Naive thymus-derived CD4-positive, alpha-beta T cell (primary cell): Measurements from ENCODE around the gene OTOS. TPM values are rescaled to one million over a fixed set of nuclear protein-coding genes. Genes with fewer than 3 reads are reported as not detected.

Experiments
- ATAC-seq: fragments of 150-1000 bp; cut with Tn5 transposase; 2 replicates; pipeline ENCODE4 v1.10.0; 2021; ENCODE audit warnings: mild to moderate bottlenecking, moderate library complexity
- CTCF ChIA-PET: fragments of 350-600 bp; sonication (Branson Sonifier 250); formaldehyde crosslinking; loops from one replicate; lab custom pipeline; 2021; ENCODE audit warnings: antibody characterized with exemption; lab: Charles Lee
- POLR2A ChIA-PET: fragments of 350-600 bp; sonication (Branson Sonifier 250); formaldehyde crosslinking; loops from one replicate; lab custom pipeline; 2021; ENCODE audit warnings: antibody characterized with exemption, inconsistent platforms; lab: Charles Lee
- DNase-seq, 9 donors: peaks; one replicate each; pipeline versions ENCODE4 v3.0.0 to v3.0.0-alpha.2; 2020 to 2022; ENCODE audit warnings: mixed read lengths in 1 of 9
- H3K27ac ChIP-seq: one replicate; pipeline ENCODE4 v1.7.0; 2013; ENCODE audit warnings: mild to moderate bottlenecking, low read depth, low read length, moderate library complexity
- H3K27me3 ChIP-seq, 2 donors: one replicate each; pipeline ENCODE4 v1.7.0; 2013; ENCODE audit warnings: low read length in 2 of 2, mild to moderate bottlenecking in 2 of 2, moderate library complexity in 2 of 2; ENCODE audit not compliant: control insufficient read depth in 2 of 2, insufficient read depth in 2 of 2
- H3K36me3 ChIP-seq, 3 experiments: 1 replicate in 2 of 3; 2 replicates in 1 of 3; pipeline ENCODE4 v1.7.0; 2013; ENCODE audit warnings: low read length in 3 of 3, mild to moderate bottlenecking in 3 of 3, moderate library complexity in 1 of 3; ENCODE audit not compliant: insufficient read depth in 3 of 3, control insufficient read depth in 2 of 3
- H3K4me1 ChIP-seq, 2 donors: one replicate each; pipeline ENCODE4 v1.7.0; 2013; ENCODE audit warnings: low read length in 2 of 2, mild to moderate bottlenecking in 2 of 2, moderate library complexity in 1 of 2; ENCODE audit not compliant: control insufficient read depth in 2 of 2, insufficient read depth in 2 of 2
- H3K4me3 ChIP-seq: 2 replicates; pipeline ENCODE4 v1.7.0; 2013; ENCODE audit warnings: mild to moderate bottlenecking, low read length
- H3K9me3 ChIP-seq, 3 experiments: 1 replicate in 2 of 3; 2 replicates in 1 of 3; pipeline ENCODE4 v1.7.0; 2013; ENCODE audit warnings: low read length in 3 of 3; ENCODE audit not compliant: control insufficient read depth in 2 of 3
- H3K27ac Mint-ChIP-seq, 9 donors: one replicate each; pipeline ENCODE4 v1.8.0; 2020 to 2022; ENCODE audit warnings: mixed read lengths in 9 of 9, mild to moderate bottlenecking in 8 of 9, moderate library complexity in 5 of 9, inconsistent platforms in 2 of 9
- H3K27me3 Mint-ChIP-seq, 5 donors: one replicate each; pipeline ENCODE4 v1.8.0; 2021 to 2022; ENCODE audit warnings: mixed read lengths in 5 of 5, mild to moderate bottlenecking in 1 of 5
- H3K36me3 Mint-ChIP-seq, 5 donors: one replicate each; pipeline ENCODE4 v1.8.0; 2020 to 2022; ENCODE audit warnings: mixed read lengths in 5 of 5, mild to moderate bottlenecking in 3 of 5, inconsistent platforms in 1 of 5
- H3K4me1 Mint-ChIP-seq, 7 donors: one replicate each; pipeline ENCODE4 v1.8.0; 2020 to 2022; ENCODE audit warnings: mixed read lengths in 7 of 7, mild to moderate bottlenecking in 3 of 7, inconsistent platforms in 1 of 7
- H3K4me3 Mint-ChIP-seq, 10 donors: one replicate each; pipeline ENCODE4 v1.8.0; 2020 to 2022; ENCODE audit warnings: mild to moderate bottlenecking in 10 of 10, mixed read lengths in 10 of 10, moderate library complexity in 6 of 10, inconsistent platforms in 2 of 10
- H3K9me3 Mint-ChIP-seq, 11 donors: one replicate each; pipeline ENCODE4 v1.8.0; 2020 to 2022; ENCODE audit warnings: mixed read lengths in 11 of 11, mild to moderate bottlenecking in 4 of 11, inconsistent platforms in 1 of 11, moderate library complexity in 1 of 11
- intact Hi-C, 2 donors: fragments of 100-400 bp; cut with micrococcal nuclease; formaldehyde crosslinking; loops; one replicate each; pipeline ENCODE4 v1.15.1; 2023
- polyA plus RNA-seq, 2 donors: library from polyadenylated mRNA; unstranded; fragments of 300-500 nt; fragmentation: Illumina TruSeq; gene quantifications; one replicate each; pipeline ENCODE4 v1.2.3, GENCODE V29; 2021
- total RNA-seq, 6 experiments: library from RNA in 5 of 6; stranded (reverse) in 5 of 6; gene quantifications; 1 replicate in 5 of 6; 2 replicates in 1 of 6; pipeline ENCODE4 v1.2.3 and lab custom pipeline; 2021 to 2026

OTOS gene
- total and polyA plus RNA-seq, 7 experiments from 2014 or later, result not detected

- Mint-ChIP-seq H3K36me3 (no peaks in the 10 kb centered on the region), H3K27ac (no peak overlapping the region), H3K4me1 (no peaks in the 10 kb centered on the region), H3K4me3 (no peak overlapping the region), H3K27me3 (peaks cover 0 to 29% (median 0%) of the 10 kb centered on the region in 5 donors), H3K9me3 (peaks cover 0 to 15% (median 0%) of the 10 kb centered on the region in 11 donors)
- POLR2A ChIA-PET, result no interaction called here
- ATAC-seq (no peak), DNase-seq (no peak)
- Histone ChIP-seq H3K9me3 (no peaks in the 10 kb centered on the region), H3K4me3 (no peak overlapping the region), H3K4me1 (no peaks in the 10 kb centered on the region), H3K27me3 (no peaks in the 10 kb centered on the region), H3K36me3 (no peaks in the 10 kb centered on the region), H3K27ac (no peak overlapping the region)
- intact Hi-C loops, result no loop called here
- CTCF ChIA-PET, result no interaction called here
These were observed 23.6 kb upstream of the OTOS start for GRCh38 chr2:240163844-240164574.

- Mint-ChIP-seq H3K9me3 (peaks cover 0 to 15% (median 0%) of the 10 kb centered on the region in 11 donors), H3K27me3 (peaks cover 0 to 29% (median 0%) of the 10 kb centered on the region in 5 donors), H3K27ac (peak overlapping the region in 1 of 9 donors; percentile 64), H3K36me3 (no peaks in the 10 kb centered on the region), H3K4me3 (no peak overlapping the region), H3K4me1 (no peaks in the 10 kb centered on the region)
- ChIA-PET CTCF (no interaction called here), POLR2A (no interaction called here)
- H3K27ac ChIP-seq, result no peak overlapping the region
- ATAC-seq (no peak), DNase-seq (no peak)
- H3K27me3 ChIP-seq, result no peaks in the 10 kb centered on the region
- no peaks in the 10 kb centered on the region for H3K36me3 ChIP-seq
- H3K9me3 ChIP-seq, result no peaks in the 10 kb centered on the region
- no peak overlapping the region for H3K4me3 ChIP-seq
- intact Hi-C loops, result no loop called here
- H3K4me1 ChIP-seq, result no peaks in the 10 kb centered on the region
These were observed 22.7 kb upstream of the OTOS start for GRCh38 chr2:240162939-240163714.

- H3K9me3 Mint-ChIP-seq, result peaks cover 0 to 15% (median 0%) of the 10 kb centered on the region in 11 donors
- no peaks in the 10 kb centered on the region for H3K4me1 ChIP-seq
- POLR2A ChIA-PET, result no interaction called here
- H3K36me3 ChIP-seq, result no peaks in the 10 kb centered on the region
- no peak overlapping the region for H3K27ac ChIP-seq
- no peaks in the 10 kb centered on the region for H3K4me1 Mint-ChIP-seq
- no peak for DNase-seq
- peaks cover 0 to 29% (median 0%) of the 10 kb centered on the region in 5 donors for H3K27me3 Mint-ChIP-seq
- no peaks in the 10 kb centered on the region for H3K9me3 ChIP-seq
- H3K27ac Mint-ChIP-seq, result peak overlapping the region in 1 of 9 donors; percentile 64
- H3K27me3 ChIP-seq, result no peaks in the 10 kb centered on the region
- H3K4me3 ChIP-seq, result no peak overlapping the region
- H3K36me3 Mint-ChIP-seq, result no peaks in the 10 kb centered on the region
- CTCF ChIA-PET, result no interaction called here
- intact Hi-C loops, result no loop called here
- H3K4me3 Mint-ChIP-seq, result no peak overlapping the region
- no peak for ATAC-seq
These were observed 22.1 kb upstream of the OTOS start for GRCh38 chr2:240162531-240162930.

- Mint-ChIP-seq H3K27me3 (peaks cover 0 to 29% (median 0%) of the 10 kb centered on the region in 5 donors), H3K36me3 (no peaks in the 10 kb centered on the region), H3K4me3 (no peak overlapping the region), H3K9me3 (peaks cover 0 to 15% (median 1%) of the 10 kb centered on the region in 11 donors), H3K27ac (no peak overlapping the region), H3K4me1 (no peaks in the 10 kb centered on the region)
- ChIA-PET POLR2A (no interaction called here), CTCF (no interaction called here)
- Histone ChIP-seq H3K27me3 (no peaks in the 10 kb centered on the region), H3K4me1 (no peaks in the 10 kb centered on the region), H3K27ac (no peak overlapping the region), H3K4me3 (no peak overlapping the region), H3K36me3 (no peaks in the 10 kb centered on the region), H3K9me3 (no peaks in the 10 kb centered on the region)
- ATAC-seq, result no peak
- intact Hi-C loops, result no loop called here
- DNase-seq, result no peak
These were observed 21.6 kb upstream of the OTOS start for GRCh38 chr2:240162032-240162431.

GRCh38 chr2:240161087-240161750 lies 20.8 kb upstream of the OTOS start:
- ATAC-seq (no peak), DNase-seq (no peak)
- CTCF ChIA-PET, result no interaction called here
- no peaks in the 10 kb centered on the region for H3K9me3 ChIP-seq
- intact Hi-C loops, result no loop called here
- Mint-ChIP-seq H3K9me3 (peaks cover 0 to 15% (median 2%) of the 10 kb centered on the region in 11 donors), H3K4me1 (no peaks in the 10 kb centered on the region), H3K4me3 (no peak overlapping the region), H3K36me3 (no peaks in the 10 kb centered on the region), H3K27ac (no peak overlapping the region), H3K27me3 (peaks cover 0 to 25% (median 1%) of the 10 kb centered on the region in 5 donors)
- POLR2A ChIA-PET, result interaction anchor here (0.6 kb wide), 1 partner anchor 1201 kb away, joined by 3 read pairs; no protein-coding TSS in a partner anchor
- no peaks in the 10 kb centered on the region for H3K4me1 ChIP-seq
- H3K27me3 ChIP-seq, result no peaks in the 10 kb centered on the region
- H3K27ac ChIP-seq, result no peak overlapping the region
- H3K36me3 ChIP-seq, result no peaks in the 10 kb centered on the region
- no peak overlapping the region for H3K4me3 ChIP-seq

GRCh38 chr2:240160291-240161086 lies 20.0 kb upstream of the OTOS start:
- Histone ChIP-seq H3K4me3 (no peak overlapping the region), H3K4me1 (no peaks in the 10 kb centered on the region), H3K27me3 (no peaks in the 10 kb centered on the region), H3K36me3 (no peaks in the 10 kb centered on the region), H3K27ac (no peak overlapping the region), H3K9me3 (no peaks in the 10 kb centered on the region)
- no peak for ATAC-seq
- H3K27ac Mint-ChIP-seq, result no peak overlapping the region
- peaks cover 0 to 28% (median 6%) of the 10 kb centered on the region in 5 donors for H3K27me3 Mint-ChIP-seq
- CTCF ChIA-PET, result no interaction called here
- no peak overlapping the region for H3K4me3 Mint-ChIP-seq
- POLR2A ChIA-PET, result interaction anchor here (0.6 kb wide), 1 partner anchor 1200 kb away, joined by 3 read pairs; no protein-coding TSS in a partner anchor
- H3K9me3 Mint-ChIP-seq, result peaks cover 0 to 12% (median 2%) of the 10 kb centered on the region in 11 donors
- no peak for DNase-seq
- no peaks in the 10 kb centered on the region for H3K36me3 Mint-ChIP-seq
- intact Hi-C loops, result no loop called here
- no peaks in the 10 kb centered on the region for H3K4me1 Mint-ChIP-seq
